ENCODE measurements around the gene SLC25A41. TPM values are rescaled to one million over a fixed set of nuclear protein-coding genes. Genes with fewer than 3 reads are reported as not detected.

The SLC25A41 gene
- total and polyA plus RNA-seq, 2 of the 13 experiments (the other 11 are each of a cell fraction or from before 2014, with no cell fraction given), result 0.33 to 0.95 TPM

DNA sequence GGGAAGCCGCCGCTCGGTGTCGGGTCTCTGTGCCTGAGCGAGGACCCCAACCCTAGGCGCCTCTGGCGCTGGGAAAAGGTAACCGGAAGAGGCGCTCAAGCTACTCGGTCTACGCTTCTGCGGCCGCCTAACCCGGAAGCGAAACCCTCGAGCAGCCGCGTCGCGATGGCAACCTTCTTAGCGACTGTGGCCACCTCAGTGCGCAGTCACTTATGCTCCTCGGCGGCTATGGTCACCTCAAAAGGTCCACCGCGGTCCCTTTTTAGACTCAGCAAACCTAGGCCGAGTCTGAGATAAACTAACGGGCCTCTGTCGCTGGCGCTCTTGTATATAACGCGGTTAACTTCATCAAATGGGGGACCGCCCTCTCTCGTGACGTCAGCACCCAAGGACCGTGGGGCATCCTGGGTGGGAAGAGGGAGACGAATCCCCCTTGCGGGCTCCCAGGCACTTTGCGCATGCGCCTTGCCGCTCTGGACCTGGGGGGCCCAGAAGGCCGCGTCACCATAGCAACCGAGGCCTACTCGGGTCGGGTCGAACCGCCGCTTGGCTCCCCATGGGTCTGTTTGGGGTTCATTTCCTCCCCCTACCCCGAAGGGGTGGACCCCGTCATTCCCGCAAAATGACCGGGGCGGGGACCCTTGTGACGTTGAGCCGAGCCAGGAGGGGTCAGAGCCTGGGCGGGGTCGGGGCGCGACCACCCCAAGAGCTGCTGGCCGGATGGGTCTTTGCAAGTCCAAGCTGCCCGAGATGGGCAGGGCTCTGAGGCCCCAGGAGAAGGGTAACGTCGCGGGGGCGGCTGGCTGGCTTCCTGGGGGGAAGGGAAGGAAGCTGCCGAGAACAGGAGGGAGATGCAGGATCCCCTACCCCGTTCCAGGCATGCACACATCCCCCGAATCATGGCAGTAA is 40.2 kb downstream of the SLC25A41 start, which contains the start of gene GTF2F1 (continued):
- TF ChIP-seq, protein P1, sequence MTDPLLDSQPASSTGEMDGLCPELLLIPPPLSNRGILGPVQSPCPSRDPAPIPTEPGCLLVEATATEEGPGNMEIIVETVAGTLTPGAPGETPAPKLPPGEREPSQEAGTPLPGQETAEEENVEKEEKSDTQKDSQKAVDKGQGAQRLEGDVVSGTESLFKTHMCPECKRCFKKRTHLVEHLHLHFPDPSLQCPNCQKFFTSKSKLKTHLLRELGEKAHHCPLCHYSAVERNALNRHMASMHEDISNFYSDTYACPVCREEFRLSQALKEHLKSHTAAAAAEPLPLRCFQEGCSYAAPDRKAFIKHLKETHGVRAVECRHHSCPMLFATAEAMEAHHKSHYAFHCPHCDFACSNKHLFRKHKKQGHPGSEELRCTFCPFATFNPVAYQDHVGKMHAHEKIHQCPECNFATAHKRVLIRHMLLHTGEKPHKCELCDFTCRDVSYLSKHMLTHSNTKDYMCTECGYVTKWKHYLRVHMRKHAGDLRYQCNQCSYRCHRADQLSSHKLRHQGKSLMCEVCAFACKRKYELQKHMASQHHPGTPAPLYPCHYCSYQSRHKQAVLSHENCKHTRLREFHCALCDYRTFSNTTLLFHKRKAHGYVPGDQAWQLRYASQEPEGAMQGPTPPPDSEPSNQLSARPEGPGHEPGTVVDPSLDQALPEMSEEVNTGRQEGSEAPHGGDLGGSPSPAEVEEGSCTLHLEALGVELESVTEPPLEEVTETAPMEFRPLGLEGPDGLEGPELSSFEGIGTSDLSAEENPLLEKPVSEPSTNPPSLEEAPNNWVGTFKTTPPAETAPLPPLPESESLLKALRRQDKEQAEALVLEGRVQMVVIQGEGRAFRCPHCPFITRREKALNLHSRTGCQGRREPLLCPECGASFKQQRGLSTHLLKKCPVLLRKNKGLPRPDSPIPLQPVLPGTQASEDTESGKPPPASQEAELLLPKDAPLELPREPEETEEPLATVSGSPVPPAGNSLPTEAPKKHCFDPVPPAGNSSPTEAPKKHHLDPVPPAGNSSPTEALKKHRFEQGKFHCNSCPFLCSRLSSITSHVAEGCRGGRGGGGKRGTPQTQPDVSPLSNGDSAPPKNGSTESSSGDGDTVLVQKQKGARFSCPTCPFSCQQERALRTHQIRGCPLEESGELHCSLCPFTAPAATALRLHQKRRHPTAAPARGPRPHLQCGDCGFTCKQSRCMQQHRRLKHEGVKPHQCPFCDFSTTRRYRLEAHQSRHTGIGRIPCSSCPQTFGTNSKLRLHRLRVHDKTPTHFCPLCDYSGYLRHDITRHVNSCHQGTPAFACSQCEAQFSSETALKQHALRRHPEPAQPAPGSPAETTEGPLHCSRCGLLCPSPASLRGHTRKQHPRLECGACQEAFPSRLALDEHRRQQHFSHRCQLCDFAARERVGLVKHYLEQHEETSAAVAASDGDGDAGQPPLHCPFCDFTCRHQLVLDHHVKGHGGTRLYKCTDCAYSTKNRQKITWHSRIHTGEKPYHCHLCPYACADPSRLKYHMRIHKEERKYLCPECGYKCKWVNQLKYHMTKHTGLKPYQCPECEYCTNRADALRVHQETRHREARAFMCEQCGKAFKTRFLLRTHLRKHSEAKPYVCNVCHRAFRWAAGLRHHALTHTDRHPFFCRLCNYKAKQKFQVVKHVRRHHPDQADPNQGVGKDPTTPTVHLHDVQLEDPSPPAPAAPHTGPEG (CRISPR knock-in tag; IDR thresholded peaks at IDR 0.05), result 0 out of 2 replicates have a peak, but pooled peaks have one; percentile 59
- TF ChIP-seq HNRNPUL1 (IDR thresholded peaks at IDR 0.05; ENCODE audit: low read depth, low read length) (no peak), ZNF768 (CRISPR knock-in tag; IDR thresholded peaks at IDR 0.05) (0 out of 2 replicates have a peak, but pooled peaks have one; percentile 61), HES4 (CRISPR knock-in tag; IDR thresholded peaks at IDR 0.05; ENCODE audit: borderline replicate concordance) (peak; percentile 41; the same call in 1 of the 2 replicates), ZNF891 (CRISPR knock-in tag; IDR thresholded peaks at IDR 0.05) (0 out of 2 replicates have a peak, but pooled peaks have one; percentile 53), ZNF451 (CRISPR knock-in tag; IDR thresholded peaks at IDR 0.05) (no peak), SSRP1 (CRISPR knock-in tag; IDR thresholded peaks at IDR 0.05) (no peak), LCORL (IDR thresholded peaks at IDR 0.05) (no peak), LCORL (CRISPR knock-in tag; IDR thresholded peaks at IDR 0.05) (peak; percentile 37; the same call in 1 of the 2 replicates), SRSF9 (IDR thresholded peaks at IDR 0.05; ENCODE audit: borderline replicate concordance, insufficient read depth, low read depth, low read length, poor library complexity, severe bottlenecking) (no peak), AGO2 (optimal IDR thresholded peaks at IDR 0.05; ENCODE audit: low read depth, low read length) (no peak), NFKB2 (CRISPR knock-in tag; IDR thresholded peaks at IDR 0.05; ENCODE audit: borderline replicate concordance) (no peak), GATAD2A (CRISPR knock-in tag; IDR thresholded peaks at IDR 0.05) (0 out of 2 replicates have a peak, but pooled peaks have one; percentile 16), SAFB2 (CRISPR knock-in tag; IDR thresholded peaks at IDR 0.05; ENCODE audit: borderline replicate concordance, low read depth) (no peak; the same call in 1 of the 2 replicates)
- TF ChIP-seq, protein P2, sequence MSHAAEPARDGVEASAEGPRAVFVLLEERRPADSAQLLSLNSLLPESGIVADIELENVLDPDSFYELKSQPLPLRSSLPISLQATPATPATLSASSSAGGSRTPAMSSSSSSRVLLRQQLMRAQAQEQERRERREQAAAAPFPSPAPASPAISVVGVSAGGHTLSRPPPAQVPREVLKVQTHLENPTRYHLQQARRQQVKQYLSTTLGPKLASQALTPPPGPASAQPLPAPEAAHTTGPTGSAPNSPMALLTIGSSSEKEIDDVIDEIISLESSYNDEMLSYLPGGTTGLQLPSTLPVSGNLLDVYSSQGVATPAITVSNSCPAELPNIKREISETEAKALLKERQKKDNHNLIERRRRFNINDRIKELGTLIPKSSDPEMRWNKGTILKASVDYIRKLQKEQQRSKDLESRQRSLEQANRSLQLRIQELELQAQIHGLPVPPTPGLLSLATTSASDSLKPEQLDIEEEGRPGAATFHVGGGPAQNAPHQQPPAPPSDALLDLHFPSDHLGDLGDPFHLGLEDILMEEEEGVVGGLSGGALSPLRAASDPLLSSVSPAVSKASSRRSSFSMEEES (CRISPR knock-in tag; IDR thresholded peaks at IDR 0.05), result no peak
- TF ChIP-seq, protein P3, sequence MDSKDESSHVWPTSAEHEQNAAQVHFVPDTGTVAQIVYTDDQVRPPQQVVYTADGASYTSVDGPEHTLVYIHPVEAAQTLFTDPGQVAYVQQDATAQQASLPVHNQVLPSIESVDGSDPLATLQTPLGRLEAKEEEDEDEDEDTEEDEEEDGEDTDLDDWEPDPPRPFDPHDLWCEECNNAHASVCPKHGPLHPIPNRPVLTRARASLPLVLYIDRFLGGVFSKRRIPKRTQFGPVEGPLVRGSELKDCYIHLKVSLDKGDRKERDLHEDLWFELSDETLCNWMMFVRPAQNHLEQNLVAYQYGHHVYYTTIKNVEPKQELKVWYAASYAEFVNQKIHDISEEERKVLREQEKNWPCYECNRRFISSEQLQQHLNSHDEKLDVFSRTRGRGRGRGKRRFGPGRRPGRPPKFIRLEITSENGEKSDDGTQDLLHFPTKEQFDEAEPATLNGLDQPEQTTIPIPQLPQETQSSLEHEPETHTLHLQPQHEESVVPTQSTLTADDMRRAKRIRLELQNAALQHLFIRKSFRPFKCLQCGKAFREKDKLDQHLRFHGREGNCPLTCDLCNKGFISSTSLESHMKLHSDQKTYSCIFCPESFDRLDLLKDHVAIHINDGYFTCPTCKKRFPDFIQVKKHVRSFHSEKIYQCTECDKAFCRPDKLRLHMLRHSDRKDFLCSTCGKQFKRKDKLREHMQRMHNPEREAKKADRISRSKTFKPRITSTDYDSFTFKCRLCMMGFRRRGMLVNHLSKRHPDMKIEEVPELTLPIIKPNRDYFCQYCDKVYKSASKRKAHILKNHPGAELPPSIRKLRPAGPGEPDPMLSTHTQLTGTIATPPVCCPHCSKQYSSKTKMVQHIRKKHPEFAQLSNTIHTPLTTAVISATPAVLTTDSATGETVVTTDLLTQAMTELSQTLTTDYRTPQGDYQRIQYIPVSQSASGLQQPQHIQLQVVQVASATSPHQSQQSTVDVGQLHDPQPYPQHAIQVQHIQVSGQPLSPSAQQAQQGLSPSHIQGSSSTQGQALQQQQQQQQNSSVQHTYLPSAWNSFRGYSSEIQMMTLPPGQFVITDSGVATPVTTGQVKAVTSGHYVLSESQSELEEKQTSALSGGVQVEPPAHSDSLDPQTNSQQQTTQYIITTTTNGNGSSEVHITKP (CRISPR knock-in tag; IDR thresholded peaks at IDR 0.05; ENCODE audit: low read depth), result peak; percentile 68; the same call in 1 of the 2 replicates

Measured in HepG2 (cell line).